Measurements from ENCODE around the gene OLFML2A.

Gene OLFML2A

GRCh38 chr9:124793015-124793541 is 16.1 kb downstream of the OLFML2A start:
- no peak for TF ChIP-seq CTCF (IDR thresholded peaks at IDR 0.05; ENCODE audit: borderline replicate concordance, control extremely low read depth, extremely low read depth, insufficient read depth, missing control alignments)
- in situ Hi-C loops (cut with MboI; ENCODE audit: low sequenced_read_pairs, unreplicated experiment) = loop anchor here (25.0 kb wide), 1 partner anchor 569 kb away; no protein-coding TSS in a partner anchor
- DNase-seq (ENCODE audit: low spot score) = no peak

- no peak for DNase-seq (ENCODE audit: low spot score)
- no peak for TF ChIP-seq CTCF (IDR thresholded peaks at IDR 0.05; ENCODE audit: borderline replicate concordance, control extremely low read depth, extremely low read depth, insufficient read depth, missing control alignments)
- in situ Hi-C loops (cut with MboI; ENCODE audit: low sequenced_read_pairs, unreplicated experiment) = loop anchor here (25.0 kb wide), 1 partner anchor 567 kb away; no protein-coding TSS in a partner anchor
Observed at GRCh38 chr9:124794902-124795491, 18.1 kb downstream of the OLFML2A start.

GRCh38 chr9:124795881-124796431 is 19.0 kb downstream of the OLFML2A start:
- TF ChIP-seq CTCF (IDR thresholded peaks at IDR 0.05; ENCODE audit: borderline replicate concordance, control extremely low read depth, extremely low read depth, insufficient read depth, missing control alignments) = no peak
- in situ Hi-C loops (cut with MboI; ENCODE audit: low sequenced_read_pairs, unreplicated experiment) = loop anchor here (25.0 kb wide), 1 partner anchor 566 kb away; no protein-coding TSS in a partner anchor
- DNase-seq (ENCODE audit: low spot score) = no peak

- TF ChIP-seq CTCF (IDR thresholded peaks at IDR 0.05; ENCODE audit: borderline replicate concordance, control extremely low read depth, extremely low read depth, insufficient read depth, missing control alignments) = no peak
- no peak for DNase-seq (ENCODE audit: low spot score)
- in situ Hi-C loops (cut with MboI; ENCODE audit: low sequenced_read_pairs, unreplicated experiment) = loop anchor here (25.0 kb wide), 1 partner anchor 565 kb away; no protein-coding TSS in a partner anchor
Observed at GRCh38 chr9:124797343-124798103, 20.6 kb downstream of the OLFML2A start.

- TF ChIP-seq CTCF (IDR thresholded peaks at IDR 0.05; ENCODE audit: borderline replicate concordance, control extremely low read depth, extremely low read depth, insufficient read depth, missing control alignments) = no peak
- no peak for DNase-seq (ENCODE audit: low spot score)
- in situ Hi-C loops (cut with MboI; ENCODE audit: low sequenced_read_pairs, unreplicated experiment) = loop anchor here (25.0 kb wide), 1 partner anchor 563 kb away; no protein-coding TSS in a partner anchor
Observed at GRCh38 chr9:124799274-124800006, 22.5 kb downstream of the OLFML2A start.

Data from GM13976 (cell line).